ENCODE measurements around the gene NT5C2. TPM values are rescaled to one million over a fixed set of nuclear protein-coding genes. Genes with fewer than 3 reads are reported as not detected.
"Not testable (repeated sequence)": the region's sequence is repeated elsewhere in the genome, so short reads cannot be mapped to it uniquely, and the experiment has no call there.

The NT5C2 gene
- polyA plus RNA-seq, 1 of the 3 experiments (the other 2 are of a cell fraction): 29.6 TPM

DNA sequence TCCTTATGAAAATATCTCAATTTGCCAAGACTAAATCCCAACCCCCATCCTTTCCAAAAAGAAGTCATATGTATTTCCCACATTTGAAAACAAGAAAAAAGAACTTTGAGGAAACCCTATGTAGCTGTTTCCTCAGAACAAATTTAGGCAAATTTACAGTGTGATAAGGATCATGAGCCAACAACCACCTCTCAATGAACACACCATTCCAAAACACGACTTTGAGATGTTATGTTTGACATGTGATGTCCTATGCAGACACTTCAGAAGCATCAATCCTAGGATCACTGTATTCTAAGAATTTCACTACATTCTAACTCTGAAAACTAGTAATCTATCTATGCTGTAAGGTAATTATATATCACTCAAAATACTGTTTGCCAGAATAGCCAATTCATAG, 62.2 kb downstream of the NT5C2 start:
- Histone ChIP-seq H2AFZ (ENCODE audit: low read depth) (no peak overlapping the region), H3K9ac (no peak overlapping the region), H3K9me3 (no peaks in the 10 kb centered on the region), H3K27ac (ENCODE audit: low read depth in 2 of 2, low read length in 1 of 2) (no peak overlapping the region), H3K27me3 (ENCODE audit: insufficient read depth) (no peaks in the 10 kb centered on the region), H3K4me2 (no peak overlapping the region), H3K36me3 (replicated peaks in 1 of 2; ENCODE audit: control insufficient read depth in 1 of 2, insufficient read depth in 2 of 2, low read length in 1 of 2) (peaks cover 4 to 22% of the 10 kb centered on the region in 2 experiments), H4K20me1 (ENCODE audit: insufficient read depth) (peaks cover 14% of the 10 kb centered on the region), H3K4me3 (ENCODE audit: low read depth in 2 of 2, low read length in 1 of 2) (no peak overlapping the region), H3K79me2 (ENCODE audit: insufficient read depth) (peaks cover 7% of the 10 kb centered on the region; the same call in 1 of the 2 replicates), H3K4me1 (ENCODE audit: control insufficient read depth in 1 of 2, insufficient read depth in 2 of 2, low read depth in 1 of 2, low read length in 1 of 2) (peaks cover 3 to 6% of the 10 kb centered on the region in 2 experiments; a peak in 3 of 4 replicates), H3F3A (replicated peaks; ENCODE audit: insufficient read depth) (peaks cover 9% of the 10 kb centered on the region), H3K9me2 (no peaks in the 10 kb centered on the region)
- CTCF ChIA-PET: interaction anchor here (0.8 kb wide), 1 partner anchor 229 kb away, joined by 3 read pairs; no protein-coding TSS in a partner anchor
- TF ChIP-seq RFX5 (IDR thresholded peaks at IDR 0.05; ENCODE audit: low read length) (no peak), FOXJ3 (CRISPR knock-in tag; IDR thresholded peaks at IDR 0.05) (no peak), MEF2A (IDR thresholded peaks at IDR 0.05; ENCODE audit: borderline replicate concordance, low read depth) (no peak), SMC3 (IDR thresholded peaks at IDR 0.05; ENCODE audit: low read depth, low read length) (no peak), CHD2 (IDR thresholded peaks at IDR 0.05; ENCODE audit: low read length, partially characterized antibody) (no peak), MXI1 (IDR thresholded peaks at IDR 0.05; ENCODE audit: low read depth, low read length) (no peak), NRF1 (IDR thresholded peaks at IDR 0.05; ENCODE audit: low read depth, low read length) (no peak), TEAD4 (IDR thresholded peaks at IDR 0.05; ENCODE audit: borderline replicate concordance, insufficient read depth) (no peak), TAF1 (IDR thresholded peaks at IDR 0.05; ENCODE audit: borderline replicate concordance, low read depth, low read length) (no peak), POLR2AphosphoS5 (IDR thresholded peaks at IDR 0.05; ENCODE audit: low read depth, low read length) (no peak), EZH2phosphoT487 (IDR thresholded peaks at IDR 0.05; ENCODE audit: borderline replicate concordance, low read depth) (no peak), FOXM1 (IDR thresholded peaks at IDR 0.05; ENCODE audit: low read depth) (no peak), RCOR1 (IDR thresholded peaks at IDR 0.05; ENCODE audit: low read length) (no peak), SIN3A (IDR thresholded peaks at IDR 0.05; ENCODE audit: borderline replicate concordance, low read depth, low read length) (no peak)
- TF ChIP-seq, protein P1, sequence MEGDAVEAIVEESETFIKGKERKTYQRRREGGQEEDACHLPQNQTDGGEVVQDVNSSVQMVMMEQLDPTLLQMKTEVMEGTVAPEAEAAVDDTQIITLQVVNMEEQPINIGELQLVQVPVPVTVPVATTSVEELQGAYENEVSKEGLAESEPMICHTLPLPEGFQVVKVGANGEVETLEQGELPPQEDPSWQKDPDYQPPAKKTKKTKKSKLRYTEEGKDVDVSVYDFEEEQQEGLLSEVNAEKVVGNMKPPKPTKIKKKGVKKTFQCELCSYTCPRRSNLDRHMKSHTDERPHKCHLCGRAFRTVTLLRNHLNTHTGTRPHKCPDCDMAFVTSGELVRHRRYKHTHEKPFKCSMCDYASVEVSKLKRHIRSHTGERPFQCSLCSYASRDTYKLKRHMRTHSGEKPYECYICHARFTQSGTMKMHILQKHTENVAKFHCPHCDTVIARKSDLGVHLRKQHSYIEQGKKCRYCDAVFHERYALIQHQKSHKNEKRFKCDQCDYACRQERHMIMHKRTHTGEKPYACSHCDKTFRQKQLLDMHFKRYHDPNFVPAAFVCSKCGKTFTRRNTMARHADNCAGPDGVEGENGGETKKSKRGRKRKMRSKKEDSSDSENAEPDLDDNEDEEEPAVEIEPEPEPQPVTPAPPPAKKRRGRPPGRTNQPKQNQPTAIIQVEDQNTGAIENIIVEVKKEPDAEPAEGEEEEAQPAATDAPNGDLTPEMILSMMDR (IDR thresholded peaks at IDR 0.05): no peak
- TF ChIP-seq, protein P2, sequence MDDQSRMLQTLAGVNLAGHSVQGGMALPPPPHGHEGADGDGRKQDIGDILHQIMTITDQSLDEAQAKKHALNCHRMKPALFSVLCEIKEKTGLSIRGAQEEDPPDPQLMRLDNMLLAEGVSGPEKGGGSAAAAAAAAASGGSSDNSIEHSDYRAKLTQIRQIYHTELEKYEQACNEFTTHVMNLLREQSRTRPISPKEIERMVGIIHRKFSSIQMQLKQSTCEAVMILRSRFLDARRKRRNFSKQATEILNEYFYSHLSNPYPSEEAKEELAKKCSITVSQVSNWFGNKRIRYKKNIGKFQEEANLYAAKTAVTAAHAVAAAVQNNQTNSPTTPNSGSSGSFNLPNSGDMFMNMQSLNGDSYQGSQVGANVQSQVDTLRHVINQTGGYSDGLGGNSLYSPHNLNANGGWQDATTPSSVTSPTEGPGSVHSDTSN (IDR thresholded peaks at IDR 0.05): no peak
- TF ChIP-seq, protein P3, sequence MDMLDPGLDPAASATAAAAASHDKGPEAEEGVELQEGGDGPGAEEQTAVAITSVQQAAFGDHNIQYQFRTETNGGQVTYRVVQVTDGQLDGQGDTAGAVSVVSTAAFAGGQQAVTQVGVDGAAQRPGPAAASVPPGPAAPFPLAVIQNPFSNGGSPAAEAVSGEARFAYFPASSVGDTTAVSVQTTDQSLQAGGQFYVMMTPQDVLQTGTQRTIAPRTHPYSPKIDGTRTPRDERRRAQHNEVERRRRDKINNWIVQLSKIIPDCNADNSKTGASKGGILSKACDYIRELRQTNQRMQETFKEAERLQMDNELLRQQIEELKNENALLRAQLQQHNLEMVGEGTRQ (IDR thresholded peaks at IDR 0.05; ENCODE audit: borderline replicate concordance, low read depth, low read length): no peak
- TF ChIP-seq, protein P4, sequence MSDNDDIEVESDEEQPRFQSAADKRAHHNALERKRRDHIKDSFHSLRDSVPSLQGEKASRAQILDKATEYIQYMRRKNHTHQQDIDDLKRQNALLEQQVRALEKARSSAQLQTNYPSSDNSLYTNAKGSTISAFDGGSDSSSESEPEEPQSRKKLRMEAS (IDR thresholded peaks at IDR 0.05; ENCODE audit: low read depth): no peak
- TF ChIP-seq, protein P5, sequence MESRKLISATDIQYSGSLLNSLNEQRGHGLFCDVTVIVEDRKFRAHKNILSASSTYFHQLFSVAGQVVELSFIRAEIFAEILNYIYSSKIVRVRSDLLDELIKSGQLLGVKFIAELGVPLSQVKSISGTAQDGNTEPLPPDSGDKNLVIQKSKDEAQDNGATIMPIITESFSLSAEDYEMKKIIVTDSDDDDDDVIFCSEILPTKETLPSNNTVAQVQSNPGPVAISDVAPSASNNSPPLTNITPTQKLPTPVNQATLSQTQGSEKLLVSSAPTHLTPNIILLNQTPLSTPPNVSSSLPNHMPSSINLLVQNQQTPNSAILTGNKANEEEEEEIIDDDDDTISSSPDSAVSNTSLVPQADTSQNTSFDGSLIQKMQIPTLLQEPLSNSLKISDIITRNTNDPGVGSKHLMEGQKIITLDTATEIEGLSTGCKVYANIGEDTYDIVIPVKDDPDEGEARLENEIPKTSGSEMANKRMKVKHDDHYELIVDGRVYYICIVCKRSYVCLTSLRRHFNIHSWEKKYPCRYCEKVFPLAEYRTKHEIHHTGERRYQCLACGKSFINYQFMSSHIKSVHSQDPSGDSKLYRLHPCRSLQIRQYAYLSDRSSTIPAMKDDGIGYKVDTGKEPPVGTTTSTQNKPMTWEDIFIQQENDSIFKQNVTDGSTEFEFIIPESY (IDR thresholded peaks at IDR 0.05; ENCODE audit: borderline replicate concordance, low read depth): no peak
- POLR2A ChIA-PET: no interaction called here
- DNase-seq: no peak
- 100% methylated on average over 1 of the region's 1 CpG for WGBS (ENCODE audit: low lambda C conversion rate)

DNA sequence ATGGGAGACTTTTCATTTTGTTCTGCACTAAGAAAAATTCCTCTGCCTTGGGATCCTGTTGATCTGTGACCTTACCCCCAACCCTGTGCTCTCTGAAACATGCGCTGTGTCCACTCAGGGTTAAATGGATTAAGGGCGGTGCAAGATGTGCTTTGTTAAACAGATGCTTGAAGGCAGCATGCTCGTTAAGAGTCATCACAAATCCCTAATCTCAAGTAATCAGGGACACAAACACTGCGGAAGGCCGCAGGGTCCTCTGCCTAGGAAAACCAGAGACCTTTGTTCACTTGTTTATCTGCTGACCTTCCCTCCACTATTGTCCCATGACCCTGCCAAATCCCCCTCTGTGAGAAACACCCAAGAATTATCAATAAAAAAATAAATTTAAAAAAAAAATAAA, 62.9 kb downstream of the NT5C2 start:
- H3F3A ChIP-seq (replicated peaks; ENCODE audit: insufficient read depth); H3K27me3 ChIP-seq (ENCODE audit: insufficient read depth); H2AFZ ChIP-seq (ENCODE audit: low read depth); H3K9me2 ChIP-seq; POLR2A ChIA-PET; H3K4me3 ChIP-seq (ENCODE audit: low read depth in 2 of 2, low read length in 1 of 2); H3K79me2 ChIP-seq (ENCODE audit: insufficient read depth); H3K9me3 ChIP-seq; H3K9ac ChIP-seq; H3K27ac ChIP-seq (ENCODE audit: low read depth in 2 of 2, low read length in 1 of 2); H3K4me1 ChIP-seq (ENCODE audit: control insufficient read depth in 1 of 2, insufficient read depth in 2 of 2, low read depth in 1 of 2, low read length in 1 of 2); H3K4me2 ChIP-seq; DNase-seq: not testable (repeated sequence)
- CTCF ChIA-PET: interaction anchor here (0.8 kb wide), 1 partner anchor 228 kb away, joined by 3 read pairs; no protein-coding TSS in a partner anchor
- WGBS (ENCODE audit: low lambda C conversion rate): no CpG with 5 or more reads among the region's 5 CpGs
- Histone ChIP-seq H3K36me3 (replicated peaks in 1 of 2; ENCODE audit: control insufficient read depth in 1 of 2, insufficient read depth in 2 of 2, low read length in 1 of 2) (peaks cover 6 to 19% of the 10 kb centered on the region in 2 experiments), H4K20me1 (ENCODE audit: insufficient read depth) (peaks cover 14% of the 10 kb centered on the region)

Data from SK-N-SH (cell line).